Measurements from ENCODE around the gene SYNE4. TPM values are rescaled to one million over a fixed set of nuclear protein-coding genes. Genes with fewer than 3 reads are reported as not detected.

Gene SYNE4
- total and polyA plus RNA-seq, 9 of the 15 experiments (the other 6 are each of a cell fraction or from before 2014, with no cell fraction given): 0.03 to 0.65 (median 0.29) TPM

- TF ChIP-seq ARNT (IDR thresholded peaks at IDR 0.05): no peak
- no peak for TF ChIP-seq ZBTB11 (CRISPR knock-in tag; IDR thresholded peaks at IDR 0.05)
- TF ChIP-seq CHAMP1 (IDR thresholded peaks at IDR 0.05): no peak
- no peak for TF ChIP-seq ZNF232 (CRISPR knock-in tag; IDR thresholded peaks at IDR 0.05)
- no peak for TF ChIP-seq GTF2F1 (IDR thresholded peaks at IDR 0.05; ENCODE audit: low read depth, low read length)
- TF ChIP-seq PHF21A (IDR thresholded peaks at IDR 0.05; ENCODE audit: borderline replicate concordance, low read depth): peak; percentile 65; the same call in 1 of the 2 replicates
- no peak for TF ChIP-seq SAFB2 (IDR thresholded peaks at IDR 0.05; ENCODE audit: borderline replicate concordance, low read depth, low read length, severe bottlenecking)
- no peak for TF ChIP-seq NFATC3 (IDR thresholded peaks at IDR 0.05)
- no peak for TF ChIP-seq ZNF197 (CRISPR knock-in tag; IDR thresholded peaks at IDR 0.05; ENCODE audit: low read depth)
- TF ChIP-seq MYBL2 (IDR thresholded peaks at IDR 0.05; ENCODE audit: low read depth): peak; percentile 97
- no peak for TF ChIP-seq MYBL2 (CRISPR knock-in tag; IDR thresholded peaks at IDR 0.05; ENCODE audit: borderline replicate concordance)
- no peak for TF ChIP-seq TOE1 (IDR thresholded peaks at IDR 0.05; ENCODE audit: borderline replicate concordance)
- no peak for TF ChIP-seq TOE1 (CRISPR knock-in tag; IDR thresholded peaks at IDR 0.05; ENCODE audit: borderline replicate concordance, low read depth)
- TF ChIP-seq DEAF1 (CRISPR knock-in tag; IDR thresholded peaks at IDR 0.05): no peak
- peak; percentile 91 for TF ChIP-seq FOXM1 (IDR thresholded peaks at IDR 0.05; ENCODE audit: low read depth)
- peak; percentile 89; the same call in 1 of the 2 replicates for TF ChIP-seq FOXM1 (CRISPR knock-in tag; IDR thresholded peaks at IDR 0.05; ENCODE audit: low read depth)
- TF ChIP-seq MCM7 (IDR thresholded peaks at IDR 0.05): no peak
- TF ChIP-seq GABPA (tag; conservative IDR thresholded peaks at IDR 0.05; ENCODE audit: low read depth): no peak
- TF ChIP-seq TSC22D4 (tag; IDR thresholded peaks at IDR 0.05): no peak
Observed at GRCh38 chr19:36054733-36055686, 46.4 kb upstream of the SYNE4 start, which contains the start of gene WDR62 (continued).

All from K562 (cell line).